A549 (cell line): ENCODE measurements around the gene C17orf107. TPM values are rescaled to one million over a fixed set of nuclear protein-coding genes. Genes with fewer than 3 reads are reported as not detected.
A peak's percentile ranks its signal among the peaks of the same experiment; 100 is the strongest.

ENCODE experiments used
- ATAC-seq, 2 experiments: fragments of 200-7000 bp in 1 of 2; fragments of >200 bp in 1 of 2; cut with Nextera tagmentation in 1 of 2; cut with Tn5 transposase in 1 of 2; 3 replicates each; pipeline versions ENCODE4 v1.8.0 to v1.9.1; 2018 to 2020; ENCODE audit warnings: mild to moderate bottlenecking in 1 of 2, moderate library complexity in 1 of 2
- CTCF ChIA-PET: fragments of 300-600 bp; sonication (Branson Sonifier 250); formaldehyde crosslinking; extraction: SDS; loops from one replicate; lab custom pipeline; 2021; ENCODE audit warnings: antibody characterized with exemption, inconsistent platforms; lab: Yijun Ruan, JAX
- POLR2A ChIA-PET: fragments of 350-600 bp; formaldehyde crosslinking; extraction: SDS; loops from one replicate; lab custom pipeline; 2021; ENCODE audit warnings: antibody characterized with exemption, inconsistent platforms; lab: Yijun Ruan, JAX
- DNase-seq, 2 experiments: peaks; one replicate each; pipeline versions ENCODE4 v3.0.0 to v3.0.0-alpha.2; 2011 to 2016; ENCODE audit warnings: low read depth in 1 of 2, low spot score in 1 of 2
- FAIRE-seq: peaks from 2 replicates; lab custom pipeline; 2011; peaks lifted over from hg19 to GRCh38; lab: Jason Lieb, UNC
- H3K27ac ChIP-seq, 2 experiments: fragments of >200 bp; sonication (Bioruptor Twin); formaldehyde crosslinking; 3 replicates each; pipeline ENCODE4 v1.5.1; 2016 to 2017
- H3K4me1 ChIP-seq: fragments of >200 bp; sonication (Bioruptor Twin); formaldehyde crosslinking; 3 replicates; pipeline ENCODE4 v1.6.1; 2016
- H3K4me2 ChIP-seq: fragments of >200 bp; sonication (Bioruptor Twin); formaldehyde crosslinking; 3 replicates; pipeline ENCODE4 v1.6.1; 2016
- H3K4me3 ChIP-seq: fragments of >200 bp; sonication (Bioruptor Twin); formaldehyde crosslinking; 3 replicates; pipeline ENCODE4 v1.5.1; 2016
- H3K9me3 ChIP-seq: fragments of >200 bp; sonication (Bioruptor Twin); formaldehyde crosslinking; 3 replicates; pipeline ENCODE4 v1.6.1; 2016
- ATOH8 ChIP-seq: fragments of 250-450 bp; sonication (Bioruptor Pico); IDR thresholded peaks from 2 replicates; pipeline ENCODE4 v1.5.0; 2020; ENCODE audit warnings: low read depth, mild to moderate bottlenecking, moderate library complexity
- CBX8 ChIP-seq: fragments of 200-600 bp; sonication (generic); IDR thresholded peaks from 2 replicates; pipeline ENCODE4 v1.6.1; 2016
- CEBPB ChIP-seq, 2 experiments: fragments of >200 bp in 1 of 2; sonication (Bioruptor Twin) in 1 of 2; formaldehyde crosslinking in 1 of 2; IDR thresholded peaks; 2 replicates each; pipeline ENCODE4 v1.6.1; 2012 to 2016
- E2F6 ChIP-seq: IDR thresholded peaks from 2 replicates; pipeline ENCODE4 v1.6.1; 2012; ENCODE audit warnings: low read depth, borderline replicate concordance
- EHF ChIP-seq: fragments of 250-450 bp; sonication (Bioruptor Pico); IDR thresholded peaks from 2 replicates; pipeline ENCODE4 v1.5.0; 2020; ENCODE audit warnings: mild to moderate bottlenecking
- ESRRA ChIP-seq: fragments of 150-350 bp; IDR thresholded peaks from 2 replicates; pipeline ENCODE4 v1.6.1; 2014; ENCODE audit warnings: mild to moderate bottlenecking, low read length, borderline replicate concordance
- HOXB13 ChIP-seq: fragments of 250-450 bp; sonication (Bioruptor Pico); IDR thresholded peaks from 2 replicates; pipeline ENCODE4 v1.5.0; 2020; ENCODE audit warnings: low read depth, mild to moderate bottlenecking, moderate library complexity
- JUN ChIP-seq, 2 experiments: fragments of >200 bp; sonication (Bioruptor Twin); formaldehyde crosslinking; IDR thresholded peaks; 2 replicates in 1 of 2; 3 replicates in 1 of 2; pipeline ENCODE4 v1.6.1; 2016 to 2017
- MAX ChIP-seq: IDR thresholded peaks from 2 replicates; pipeline ENCODE4 v1.6.1; 2012
- MAZ ChIP-seq: fragments of 150-350 bp; IDR thresholded peaks from 2 replicates; pipeline ENCODE4 v1.6.1; 2014; ENCODE audit warnings: antibody characterized with exemption, low read depth, low read length, borderline replicate concordance
- MYC ChIP-seq: IDR thresholded peaks from 2 replicates; pipeline ENCODE4 v1.6.1; 2012; ENCODE audit warnings: mild to moderate bottlenecking, inconsistent platforms, low read length, improper control_type of control experiment, borderline replicate concordance
- NFE2L2 ChIP-seq: fragments of 150-350 bp; conservative IDR thresholded peaks from 2 replicates; pipeline ENCODE4 v1.6.1; 2014; ENCODE audit warnings: low read length
- PBX3 ChIP-seq: IDR thresholded peaks from 2 replicates; pipeline ENCODE4 v1.6.1; 2012
- POLR2A ChIP-seq: IDR thresholded peaks from 2 replicates; pipeline ENCODE4 v1.6.1; 2012; ENCODE audit warnings: mild to moderate bottlenecking, low read length
- RCOR1 ChIP-seq: fragments of 150-350 bp; IDR thresholded peaks from 2 replicates; pipeline ENCODE4 v1.6.1; 2014; ENCODE audit warnings: antibody characterized with exemption, low read length, low read depth
- SMC3 ChIP-seq: fragments of >200 bp; sonication (Bioruptor Twin); formaldehyde crosslinking; IDR thresholded peaks from 3 replicates; pipeline ENCODE4 v1.6.1; 2018; ENCODE audit warnings: inconsistent platforms
- TP53 ChIP-seq: fragments of 250-450 bp; sonication (Bioruptor Pico); IDR thresholded peaks from 2 replicates; pipeline ENCODE4 v1.5.0; 2021; ENCODE audit warnings: mild to moderate bottlenecking, moderate library complexity
- USF2 ChIP-seq: fragments of 450-650 bp; IDR thresholded peaks from 2 replicates; pipeline ENCODE4 v1.6.1; 2014; ENCODE audit warnings: antibody characterized with exemption
- ZC3H11A ChIP-seq: fragments of 450-650 bp; IDR thresholded peaks from 2 replicates; pipeline ENCODE4 v1.6.1; 2014; ENCODE audit warnings: antibody characterized with exemption, mild to moderate bottlenecking
- ZFP36 ChIP-seq: fragments of 450-650 bp; IDR thresholded peaks from 2 replicates; pipeline ENCODE4 v1.6.1; 2014; ENCODE audit warnings: borderline replicate concordance; ENCODE audit not compliant: partially characterized antibody
- WGBS: methylation state at CpG from one replicate; pipeline ENCODE4 v1.1.6; 2017; ENCODE audit errors: missing lambda C conversion rate; 5-methylcytosine and 5-hydroxymethylcytosine counted together
- polyA plus RNA-seq, 4 experiments: library from polyadenylated mRNA; depleted of rRNA in 3 of 4; stranded (reverse); fragments of >200 nt; fragmentation: RNase III in 1 of 4; extraction: RNeasy Plus Mini Kit Qiagen cat#74134 plus additional on column Dnase treatment in 1 of 4; gene quantifications; 2 replicates in 3 of 4; 3 replicates in 1 of 4; pipeline ENCODE4 v1.2.3, GENCODE V29; 2011 to 2017

The C17orf107 gene
- polyA plus RNA-seq, 2 of the 4 experiments (the other 2 are of a cell fraction): 0.13 to 0.30 TPM

- TF ChIP-seq CEBPB (IDR thresholded peaks at IDR 0.05) (no peak), MAX (no peak)
Observed at GRCh38 chr17:4928881-4929280, 29.5 kb downstream of the C17orf107 start (continued).

GRCh38 chr17:4931963-4932362 lies 32.6 kb downstream of the C17orf107 start, which contains the start of gene GP1BA:
Gene GP1BA, plus strand, starts transcription at chr17:4932277. Its CDS starts 328 bp downstream, at chr17:4932605.
- no peak within 1 kb of the TSS for H3K4me3 ChIP-seq
- ChIA-PET CTCF (interaction anchor here (1.0 to 2.0 kb wide), 3 partner anchors 8 to 130 kb away, joined by 3 to 7 read pairs (median 3); no protein-coding TSS in a partner anchor), POLR2A (interaction anchor here (1.4 kb wide), 1 partner anchor 8 kb away, joined by 4 read pairs; the partner anchor contains the start of genes RNF167 and SLC25A11)
- H3K27ac ChIP-seq: no peak within 1 kb of the TSS
- no peak for TF ChIP-seq HOXB13 (CRISPR knock-in tag)
- 94% methylated on average over 14 of the region's 14 CpGs for WGBS
- H3K4me2 ChIP-seq: no peak within 1 kb of the TSS
- FAIRE-seq (no peak), ATAC-seq (no peak), DNase-seq (no peak)
- H3K9me3 ChIP-seq: no peaks in the 10 kb centered on the region
- H3K4me1 ChIP-seq: no peaks in the 10 kb centered on the region

- WGBS: 95% methylated on average over 12 of the region's 12 CpGs
- ChIA-PET POLR2A (interaction anchor here (0.9 kb wide), 1 partner anchor 35 kb away, joined by 3 read pairs; the partner anchor contains the start of gene SPAG7), CTCF (interaction anchor here (0.8 to 2.0 kb wide), 4 partner anchors 9 to 129 kb away, joined by 3 to 7 read pairs (median 3); no protein-coding TSS in a partner anchor)
- H3K4me2 ChIP-seq: no peak overlapping the region
- no peak overlapping the region for H3K27ac ChIP-seq
- no peak overlapping the region for H3K4me3 ChIP-seq
- no peaks in the 10 kb centered on the region for H3K9me3 ChIP-seq
- FAIRE-seq (no peak), DNase-seq (no peak), ATAC-seq (peak in 1 of 2 experiments; percentile 7; a peak in 1 of 6 replicates)
- H3K4me1 ChIP-seq: no peaks in the 10 kb centered on the region
- TF ChIP-seq TP53 (no peak), HOXB13 (CRISPR knock-in tag) (no peak), POLR2A (no peak)
Observed at GRCh38 chr17:4932756-4933155, 33.4 kb downstream of the C17orf107 start.

GRCh38 chr17:4933646-4934045 lies 34.3 kb downstream of the C17orf107 start:
- ChIA-PET POLR2A (no interaction called here), CTCF (interaction anchor here (0.6 to 2.0 kb wide), 5 partner anchors 9 to 1002 kb away, joined by 3 to 7 read pairs (median 3); no protein-coding TSS in a partner anchor)
- H3K4me3 ChIP-seq: no peak overlapping the region
- H3K4me2 ChIP-seq: no peak overlapping the region
- FAIRE-seq: no peak
- H3K27ac ChIP-seq: no peak overlapping the region
- 93% methylated on average over 8 of the region's 16 CpGs for WGBS
- ATAC-seq: no peak
- no peaks in the 10 kb centered on the region for H3K9me3 ChIP-seq
- DNase-seq: no peak
- TF ChIP-seq EHF (CRISPR knock-in tag) (no peak), CBX8 (no peak), ATOH8 (CRISPR knock-in tag) (no peak), ZFP36 (no peak), E2F6 (no peak), ESRRA (no peak), USF2 (no peak), MYC (no peak), MAZ (no peak), JUN (IDR thresholded peaks at IDR 0.05) (no peak), PBX3 (no peak), ZC3H11A (no peak), RCOR1 (no peak), NFE2L2 (no peak), SMC3 (no peak)
- H3K4me1 ChIP-seq: peaks cover 6% of the 10 kb centered on the region
